SK-N-SH (cell line): ENCODE results near the gene SLC25A4.

Source experiments
- CTCF ChIP-seq: fragments of 200-600 bp; sonication (generic); IDR thresholded peaks from 2 replicates; pipeline ENCODE4 v1.6.1; 2017; ENCODE audit warnings: antibody characterized with exemption, mild to moderate bottlenecking, moderate library complexity
- ELF1 ChIP-seq: IDR thresholded peaks from 2 replicates; pipeline ENCODE4 v1.4.0; 2012
- EZH2phosphoT487 ChIP-seq: fragments of 200-600 bp; sonication (generic); IDR thresholded peaks from 2 replicates; pipeline ENCODE4 v1.6.1; 2017; ENCODE audit warnings: low read depth, mixed run types, mild to moderate bottlenecking, antibody characterized with exemption, moderate library complexity, borderline replicate concordance
- JUND ChIP-seq: IDR thresholded peaks from 2 replicates; pipeline ENCODE4 v1.4.0; 2012
- MAX ChIP-seq: IDR thresholded peaks from 2 replicates; pipeline ENCODE4 v1.4.0; 2012; ENCODE audit warnings: low read depth
- POLR2AphosphoS5 ChIP-seq: IDR thresholded peaks from 2 replicates; pipeline ENCODE4 v1.6.1; 2012; ENCODE audit warnings: low read depth, low read length
- SIN3A ChIP-seq: IDR thresholded peaks from 2 replicates; pipeline ENCODE4 v1.6.1; 2012; ENCODE audit warnings: low read depth, mild to moderate bottlenecking, low read length, moderate library complexity, borderline replicate concordance
- TCF12 ChIP-seq: IDR thresholded peaks from 2 replicates; pipeline ENCODE4 v1.4.0; 2012
- TEAD4 ChIP-seq: IDR thresholded peaks from 2 replicates; pipeline ENCODE4 v1.4.0; 2012; ENCODE audit warnings: mild to moderate bottlenecking, borderline replicate concordance; ENCODE audit not compliant: insufficient read depth
- USF1 ChIP-seq: IDR thresholded peaks from 2 replicates; pipeline ENCODE4 v1.4.0; 2012; ENCODE audit warnings: low read depth, borderline replicate concordance
- USF2 ChIP-seq: fragments of 150-350 bp; IDR thresholded peaks from 2 replicates; pipeline ENCODE4 v1.6.1; 2017; ENCODE audit warnings: antibody characterized with exemption, low read length, low read depth, borderline replicate concordance

- TF ChIP-seq CTCF: no peak
- no peak for TF ChIP-seq USF1
- 0 out of 2 replicates have a peak, but pooled peaks have one; percentile 28 for TF ChIP-seq TEAD4
- peak; percentile 91 for TF ChIP-seq JUND
- TF ChIP-seq POLR2AphosphoS5: peak; percentile 37; the same call in 1 of the 2 replicates
- TF ChIP-seq TCF12: peak; percentile 76
- TF ChIP-seq ELF1: no peak
- TF ChIP-seq SIN3A: peak; percentile 36; the same call in 1 of the 2 replicates
- no peak for TF ChIP-seq USF2
- TF ChIP-seq EZH2phosphoT487: no peak
- TF ChIP-seq MAX: peak; percentile 72
Measured at GRCh38 chr4:185112104-185112503, 31.0 kb upstream of the SLC25A4 start.
